Trophoblast cell (in vitro differentiated cells and primary cell): Measurements from ENCODE around the gene PSMA2.

ENCODE experiments used
- DNase-seq, 2 donors: peaks; one replicate each; pipeline ENCODE4 v3.0.0-alpha.2; 2016
- H2AFZ ChIP-seq: 2 replicates; pipeline ENCODE4 v1.6.1; 2013; ENCODE audit warnings: low read length, moderate library complexity, mild to moderate bottlenecking; ENCODE audit not compliant: insufficient read depth, poor library complexity
- H2AK5ac ChIP-seq: 2 replicates; pipeline ENCODE4 v1.6.1; 2013; ENCODE audit warnings: mild to moderate bottlenecking, low read length
- H2BK120ac ChIP-seq: 2 replicates; pipeline ENCODE4 v1.6.1; 2013; ENCODE audit warnings: low read length, mild to moderate bottlenecking, moderate library complexity; ENCODE audit not compliant: insufficient read depth, poor library complexity
- H2BK12ac ChIP-seq: 2 replicates; pipeline ENCODE4 v1.6.1; 2013; ENCODE audit warnings: mild to moderate bottlenecking, low read length, moderate library complexity
- H2BK5ac ChIP-seq: 2 replicates; pipeline ENCODE4 v1.6.1; 2013; ENCODE audit warnings: low read length, low read depth, moderate library complexity, mild to moderate bottlenecking; ENCODE audit not compliant: poor library complexity
- H3K14ac ChIP-seq: 2 replicates; pipeline ENCODE4 v1.6.1; 2013; ENCODE audit warnings: mild to moderate bottlenecking, low read length
- H3K18ac ChIP-seq: 2 replicates; pipeline ENCODE4 v1.6.1; 2013; ENCODE audit warnings: mild to moderate bottlenecking, low read length
- H3K23ac ChIP-seq: 2 replicates; pipeline ENCODE4 v1.6.1; 2013; ENCODE audit warnings: low read length
- H3K27ac ChIP-seq: 2 replicates; pipeline ENCODE4 v1.5.1; 2013; ENCODE audit warnings: low read depth, mild to moderate bottlenecking, inconsistent platforms, low read length, moderate library complexity
- H3K27me3 ChIP-seq: 2 replicates; pipeline ENCODE4 v1.6.1; 2013; ENCODE audit warnings: inconsistent platforms, mild to moderate bottlenecking, low read length, moderate library complexity; ENCODE audit not compliant: insufficient read depth
- H3K36me3 ChIP-seq, 2 experiments: 1 replicate in 1 of 2; 2 replicates in 1 of 2; pipeline ENCODE4 v1.6.1; 2013; ENCODE audit warnings: low read length in 2 of 2, mild to moderate bottlenecking in 2 of 2, moderate library complexity in 1 of 2; ENCODE audit not compliant: insufficient read depth in 2 of 2, control insufficient read depth in 1 of 2
- H3K4ac ChIP-seq: 2 replicates; pipeline ENCODE4 v1.6.1; 2013; ENCODE audit warnings: low read depth, mild to moderate bottlenecking, low read length, moderate library complexity
- H3K4me1 ChIP-seq, 2 experiments: 1 replicate in 1 of 2; 2 replicates in 1 of 2; pipeline ENCODE4 v1.6.1; 2013; ENCODE audit warnings: low read length in 2 of 2, mild to moderate bottlenecking in 2 of 2, moderate library complexity in 1 of 2; ENCODE audit not compliant: insufficient read depth in 2 of 2, control insufficient read depth in 1 of 2
- H3K4me2 ChIP-seq: 2 replicates; pipeline ENCODE4 v1.6.1; 2013; ENCODE audit warnings: inconsistent platforms, mild to moderate bottlenecking, low read length, moderate library complexity
- H3K4me3 ChIP-seq: 2 replicates; pipeline ENCODE4 v1.5.1; 2013; ENCODE audit warnings: mild to moderate bottlenecking, low read depth, low read length, inconsistent platforms
- H3K79me1 ChIP-seq: one replicate; pipeline ENCODE4 v1.6.1; 2013; ENCODE audit warnings: low read length
- H3K79me2 ChIP-seq: 2 replicates; pipeline ENCODE4 v1.6.1; 2013; ENCODE audit warnings: low read length, mild to moderate bottlenecking; ENCODE audit not compliant: control insufficient read depth, insufficient read depth, poor library complexity
- H3K9ac ChIP-seq: 2 replicates; pipeline ENCODE4 v1.6.1; 2013; ENCODE audit warnings: mild to moderate bottlenecking, low read length
- H3K9me3 ChIP-seq: 2 replicates; pipeline ENCODE4 v1.6.1; 2013; ENCODE audit warnings: low read depth, mild to moderate bottlenecking, control low read depth, inconsistent platforms, low read length; ENCODE audit not compliant: insufficient read depth
- H4K12ac ChIP-seq: 2 replicates; pipeline ENCODE4 v1.6.1; 2013; ENCODE audit warnings: low read depth, mild to moderate bottlenecking, low read length, moderate library complexity
- H4K8ac ChIP-seq: 2 replicates; pipeline ENCODE4 v1.6.1; 2013; ENCODE audit warnings: low read depth, mild to moderate bottlenecking, low read length, moderate library complexity
- H4K91ac ChIP-seq: one replicate; pipeline ENCODE4 v1.6.1; 2013; ENCODE audit warnings: low read depth, mild to moderate bottlenecking, low read length, moderate library complexity
- WGBS: extraction: QIAGEN DNeasy Blood & Tissue Kit; methylation state at CpG from one replicate; pipeline ENCODE4 v1.1.7; 2013; ENCODE audit warnings: missing lambda C conversion rate; ENCODE audit not compliant: insufficient read length, insufficient coverage; ENCODE audit errors: extremely low coverage; 5-methylcytosine and 5-hydroxymethylcytosine counted together

PSMA2 gene

DNA sequence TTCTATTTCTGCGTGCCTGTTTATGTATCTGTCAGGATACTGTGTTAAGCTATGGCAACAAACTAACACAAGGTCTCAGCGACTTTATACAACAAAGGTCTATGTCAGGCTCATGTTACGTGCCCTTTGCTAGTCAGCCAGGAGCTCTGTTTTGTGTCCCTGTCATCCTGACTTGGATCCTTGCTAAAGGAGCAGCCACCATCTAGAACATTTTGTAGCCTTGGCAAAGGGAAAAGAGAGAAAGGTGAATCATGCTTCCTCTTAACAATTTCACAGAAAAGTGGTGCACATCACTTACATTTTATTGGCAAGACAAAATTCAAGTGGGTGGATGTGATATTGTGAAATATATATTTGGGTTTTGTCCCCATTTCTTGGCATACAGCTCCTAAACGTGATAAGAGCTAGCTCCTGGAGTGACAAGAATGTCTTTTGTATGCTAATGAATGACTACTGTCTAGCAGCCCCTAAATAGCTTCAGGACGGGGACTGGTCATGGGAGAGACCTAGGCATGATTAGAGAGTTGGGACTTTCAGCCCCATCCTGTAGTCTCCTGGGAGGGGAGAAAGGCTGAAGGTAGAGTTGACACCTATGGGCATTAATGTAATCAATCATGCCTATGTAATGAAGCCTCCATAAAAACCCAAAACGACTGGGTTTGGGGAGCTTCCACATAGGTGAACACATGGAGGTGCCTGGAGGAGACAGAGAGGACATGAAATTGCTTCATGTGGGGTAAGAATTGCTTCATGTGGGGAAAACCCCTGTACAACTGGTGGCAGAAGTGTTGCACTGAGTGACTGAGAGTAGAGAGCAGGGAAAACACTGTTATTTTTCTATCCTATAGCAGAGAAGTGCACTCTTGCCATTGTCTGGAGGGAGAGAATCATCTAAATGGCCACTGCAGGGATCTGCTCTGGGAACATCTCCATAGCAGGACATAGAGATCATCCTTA is 33.2 kb upstream of the PSMA2 start:
- no peak overlapping the region for H3K23ac ChIP-seq
- no peak overlapping the region for H2AK5ac ChIP-seq
- H3K4me2 ChIP-seq, result peak overlapping the region; percentile 21
- peak overlapping the region; percentile 8 for H2BK12ac ChIP-seq
- H2BK120ac ChIP-seq, result no peak overlapping the region
- WGBS, result no CpG with 5 or more reads among the region's 6 CpGs
- no peaks in the 10 kb centered on the region for H3K79me1 ChIP-seq
- no peak overlapping the region for H4K8ac ChIP-seq
- no peak overlapping the region for H3K14ac ChIP-seq
- H3K36me3 ChIP-seq, result no peaks in the 10 kb centered on the region
- no peak overlapping the region for H4K91ac ChIP-seq
- H3K18ac ChIP-seq, result no peak overlapping the region
- no peak overlapping the region for H4K12ac ChIP-seq
- H3K9me3 ChIP-seq, result no peaks in the 10 kb centered on the region
- H3K27ac ChIP-seq, result peak overlapping the region; percentile 43
- H3K4me1 ChIP-seq, result peaks cover 5 to 8% of the 10 kb centered on the region in 2 experiments
- no peak overlapping the region for H2BK5ac ChIP-seq
- no peak for DNase-seq
- no peak overlapping the region for H2AFZ ChIP-seq
- H3K4me3 ChIP-seq, result no peak overlapping the region
- no peaks in the 10 kb centered on the region for H3K27me3 ChIP-seq
- H3K4ac ChIP-seq, result no peak overlapping the region
- no peak overlapping the region for H3K9ac ChIP-seq
- no peaks in the 10 kb centered on the region for H3K79me2 ChIP-seq

DNA sequence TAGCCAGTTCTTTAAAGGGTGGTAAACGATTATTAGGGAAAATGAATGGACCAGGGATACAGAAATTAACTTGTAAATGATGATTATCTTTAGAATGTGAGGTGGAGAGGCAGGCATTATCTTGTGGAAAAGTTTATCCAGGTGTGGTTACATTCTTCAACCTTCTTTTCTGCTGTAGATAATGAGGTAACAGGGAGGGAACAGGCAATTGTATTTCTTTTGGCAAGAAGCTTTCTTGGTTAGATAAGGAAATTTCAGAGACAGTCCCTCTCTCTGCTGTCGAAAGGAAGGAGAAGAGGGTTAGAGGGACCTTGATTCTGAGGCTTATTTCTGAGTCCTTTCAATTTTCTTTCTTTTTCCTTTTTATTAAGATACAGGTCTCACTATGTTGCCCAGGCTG is 32.3 kb upstream of the PSMA2 start:
- Histone ChIP-seq H3K36me3 (no peaks in the 10 kb centered on the region), H3K4me2 (no peak overlapping the region), H3K9ac (no peak overlapping the region), H2BK5ac (no peak overlapping the region), H3K23ac (no peak overlapping the region), H4K8ac (no peak overlapping the region), H2BK12ac (no peak overlapping the region), H3K4me3 (no peak overlapping the region), H4K12ac (no peak overlapping the region), H2BK120ac (no peak overlapping the region), H3K27me3 (no peaks in the 10 kb centered on the region), H3K4me1 (peaks cover 5 to 8% of the 10 kb centered on the region in 2 experiments), H3K18ac (no peak overlapping the region), H3K14ac (no peak overlapping the region), H3K79me2 (no peaks in the 10 kb centered on the region), H3K9me3 (no peaks in the 10 kb centered on the region), H3K27ac (peak overlapping the region; percentile 43), H3K4ac (no peak overlapping the region), H4K91ac (no peak overlapping the region), H3K79me1 (no peaks in the 10 kb centered on the region), H2AFZ (no peak overlapping the region), H2AK5ac (no peak overlapping the region)
- DNase-seq, result no peak
- 100% methylated on average over 1 of the region's 2 CpGs for WGBS

DNA sequence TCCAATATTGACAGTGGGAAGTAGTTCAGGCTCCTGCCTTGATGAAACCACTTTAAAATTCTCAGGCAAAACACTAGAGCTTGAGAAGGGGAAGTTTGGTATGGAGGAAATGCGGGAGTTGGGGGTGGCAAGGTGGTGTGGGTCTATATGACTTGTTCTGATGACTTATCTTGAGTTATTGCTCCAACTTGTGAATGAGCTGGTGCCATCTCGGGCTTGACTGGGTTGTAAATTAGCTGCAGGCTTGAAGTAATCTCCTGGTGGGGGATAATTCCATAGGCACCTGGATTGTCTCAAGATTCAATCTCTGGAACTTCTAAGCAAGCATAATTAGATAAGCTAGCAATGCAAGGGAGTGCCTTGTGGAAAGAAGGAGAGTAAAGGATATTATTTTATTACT is 29.2 kb upstream of the PSMA2 start:
- H3K36me3 ChIP-seq, result no peaks in the 10 kb centered on the region
- no peak overlapping the region for H2AFZ ChIP-seq
- H2BK5ac ChIP-seq, result no peak overlapping the region
- H3K27ac ChIP-seq, result no peak overlapping the region
- H2AK5ac ChIP-seq, result no peak overlapping the region
- no peak overlapping the region for H2BK120ac ChIP-seq
- DNase-seq, result peak; percentile 37 to 55
- no peak overlapping the region for H4K8ac ChIP-seq
- H3K4me1 ChIP-seq, result peaks cover 5 to 8% of the 10 kb centered on the region in 2 experiments
- H3K79me2 ChIP-seq, result no peaks in the 10 kb centered on the region
- no peaks in the 10 kb centered on the region for H3K79me1 ChIP-seq
- no peaks in the 10 kb centered on the region for H3K27me3 ChIP-seq
- WGBS, result no CpG with 5 or more reads among the region's 2 CpGs
- no peak overlapping the region for H4K91ac ChIP-seq
- H3K23ac ChIP-seq, result no peak overlapping the region
- H3K14ac ChIP-seq, result no peak overlapping the region
- H2BK12ac ChIP-seq, result no peak overlapping the region
- no peak overlapping the region for H3K18ac ChIP-seq
- H3K4me3 ChIP-seq, result no peak overlapping the region
- H3K9me3 ChIP-seq, result no peaks in the 10 kb centered on the region
- H4K12ac ChIP-seq, result no peak overlapping the region
- H3K9ac ChIP-seq, result no peak overlapping the region
- H3K4me2 ChIP-seq, result no peak overlapping the region
- H3K4ac ChIP-seq, result no peak overlapping the region

DNA sequence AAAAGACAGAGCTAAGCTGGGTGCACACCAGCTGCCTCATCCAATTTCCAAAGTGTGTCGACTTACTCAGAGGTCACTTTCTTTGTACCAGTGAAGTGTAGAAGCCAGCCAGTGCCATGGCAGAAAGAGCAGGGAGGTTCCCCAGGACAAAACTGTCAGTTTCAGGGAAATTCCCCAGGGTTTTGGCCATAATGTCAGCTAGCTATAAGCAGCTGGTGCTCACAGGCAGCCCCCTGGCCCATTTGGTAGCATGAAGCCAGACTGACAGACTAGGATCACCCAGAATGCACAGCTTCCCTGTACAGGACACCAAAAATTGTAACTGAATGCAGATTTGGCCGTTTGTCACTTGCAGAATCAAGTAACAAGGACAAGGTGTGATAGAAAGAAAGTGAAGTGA is 28.8 kb upstream of the PSMA2 start:
- H3K27ac ChIP-seq, result no peak overlapping the region
- no peak overlapping the region for H3K18ac ChIP-seq
- H3K9me3 ChIP-seq, result no peaks in the 10 kb centered on the region
- H4K8ac ChIP-seq, result no peak overlapping the region
- no peak overlapping the region for H2BK120ac ChIP-seq
- H3K79me1 ChIP-seq, result no peaks in the 10 kb centered on the region
- H3K27me3 ChIP-seq, result no peaks in the 10 kb centered on the region
- H4K91ac ChIP-seq, result no peak overlapping the region
- no peak overlapping the region for H3K9ac ChIP-seq
- no peak overlapping the region for H3K4me3 ChIP-seq
- H2BK12ac ChIP-seq, result no peak overlapping the region
- H2AFZ ChIP-seq, result no peak overlapping the region
- H3K4ac ChIP-seq, result no peak overlapping the region
- no peak for DNase-seq
- H2AK5ac ChIP-seq, result no peak overlapping the region
- no peaks in the 10 kb centered on the region for H3K79me2 ChIP-seq
- H4K12ac ChIP-seq, result no peak overlapping the region
- no CpG with 5 or more reads among the region's 2 CpGs for WGBS
- H3K23ac ChIP-seq, result no peak overlapping the region
- no peak overlapping the region for H3K14ac ChIP-seq
- H2BK5ac ChIP-seq, result no peak overlapping the region
- no peaks in the 10 kb centered on the region for H3K36me3 ChIP-seq
- no peak overlapping the region for H3K4me2 ChIP-seq
- peaks cover 5 to 8% of the 10 kb centered on the region in 2 experiments for H3K4me1 ChIP-seq
